ENCODE data around the gene ACAD9.

Gene ACAD9

GRCh38 chr3:128873244-128874022 lies 6.0 kb upstream of the ACAD9 start:
- Histone ChIP-seq H3K27ac (ENCODE audit: low read length, poor library complexity, severe bottlenecking) (no peak overlapping the region), H3K4me2 (ENCODE audit: low read length, poor library complexity, severe bottlenecking) (no peak overlapping the region), H4K8ac (ENCODE audit: low read length) (no peak overlapping the region), H3K4me1 (ENCODE audit: control insufficient read depth, insufficient read depth, low read depth, low read length) (peaks cover 2% of the 10 kb centered on the region), H2BK120ac (ENCODE audit: low read depth, low read length) (no peak overlapping the region), H3K4ac (ENCODE audit: low read depth in 1 of 2, low read length in 2 of 2) (no peak overlapping the region), H3K9ac (ENCODE audit: low read length) (no peak overlapping the region), H3K18ac (ENCODE audit: low read depth in 1 of 2, low read length in 2 of 2) (no peak overlapping the region), H3K79me1 (replicated peaks; ENCODE audit: low read length, poor library complexity, severe bottlenecking) (peaks cover 4% of the 10 kb centered on the region), H2BK12ac (ENCODE audit: low read length in 2 of 2) (no peak overlapping the region), H3K23ac (ENCODE audit: low read length in 2 of 2) (no peak overlapping the region), H2AFZ (ENCODE audit: low read depth, low read length) (no peak overlapping the region), H4K91ac (ENCODE audit: low read length) (no peak overlapping the region), H3K36me3 (ENCODE audit: control insufficient read depth in 1 of 2, insufficient read depth in 2 of 2, low read depth in 1 of 2, low read length in 2 of 2) (no peaks in the 10 kb centered on the region), H2AK5ac (ENCODE audit: low read length, severe bottlenecking) (no peak overlapping the region), H3K14ac (ENCODE audit: low read length in 2 of 2) (no peak overlapping the region), H3K4me3 (ENCODE audit: insufficient read depth in 1 of 2, low read depth in 1 of 2, low read length in 2 of 2) (no peak overlapping the region), H2BK15ac (ENCODE audit: low read depth, poor library complexity, severe bottlenecking) (no peak overlapping the region), H3K9me3 (ENCODE audit: control insufficient read depth, low read length) (no peaks in the 10 kb centered on the region), H3K27me3 (ENCODE audit: control insufficient read depth in 1 of 2, insufficient read depth in 1 of 2, low read length in 2 of 2) (peaks cover 0 to 18% of the 10 kb centered on the region in 2 experiments), H2BK5ac (ENCODE audit: low read depth, low read length, poor library complexity, severe bottlenecking) (no peak overlapping the region)
- WGBS, result 70% methylated on average over 6 of the region's 8 CpGs
- no peak for DNase-seq

DNA sequence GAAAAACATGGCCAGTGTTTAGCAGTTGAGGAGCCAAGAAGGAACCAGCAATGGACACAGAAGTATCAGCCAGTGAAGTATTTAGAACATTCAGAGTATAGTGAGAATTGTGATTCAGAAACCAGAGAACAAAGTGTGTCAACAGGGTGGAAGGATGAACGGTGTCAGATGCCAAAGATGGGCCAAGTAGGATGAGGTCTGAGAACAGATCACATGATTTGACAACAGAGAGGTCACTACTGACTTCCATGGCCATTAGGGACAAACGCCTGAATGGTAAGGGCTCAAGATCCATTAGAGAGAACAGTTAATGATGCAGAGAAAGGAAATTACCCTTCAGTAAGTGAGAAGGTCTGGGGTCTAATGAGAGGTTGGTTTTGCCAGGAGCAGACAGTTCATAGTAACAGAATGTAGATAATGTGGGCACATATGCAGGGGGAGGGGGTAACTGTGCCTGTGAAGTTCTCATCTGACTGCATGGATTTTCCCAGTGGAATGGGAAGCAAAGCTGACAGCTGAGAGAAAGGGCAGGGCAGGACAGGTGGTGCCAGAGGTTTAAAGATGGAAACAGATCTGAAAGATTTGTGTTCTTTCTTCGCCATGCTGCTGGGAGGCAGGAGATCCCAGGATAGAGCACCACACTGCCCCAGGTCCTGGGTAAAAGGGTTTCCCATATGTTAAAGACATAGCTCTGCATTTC lies 4.8 kb upstream of the ACAD9 start:
- H4K91ac ChIP-seq (ENCODE audit: low read length), result no peak overlapping the region
- no peak overlapping the region for H2AFZ ChIP-seq (ENCODE audit: low read depth, low read length)
- H3K9me3 ChIP-seq (ENCODE audit: control insufficient read depth, low read length), result no peaks in the 10 kb centered on the region
- H3K23ac ChIP-seq (ENCODE audit: low read length in 2 of 2), result no peak overlapping the region
- no peak for DNase-seq
- H2BK120ac ChIP-seq (ENCODE audit: low read depth, low read length), result no peak overlapping the region
- no peak overlapping the region for H2BK12ac ChIP-seq (ENCODE audit: low read length in 2 of 2)
- H2AK5ac ChIP-seq (ENCODE audit: low read length, severe bottlenecking), result no peak overlapping the region
- no peak overlapping the region for H3K14ac ChIP-seq (ENCODE audit: low read length in 2 of 2)
- no peak overlapping the region for H3K27ac ChIP-seq (ENCODE audit: low read length, poor library complexity, severe bottlenecking)
- peaks cover 4% of the 10 kb centered on the region for H3K79me1 ChIP-seq (replicated peaks; ENCODE audit: low read length, poor library complexity, severe bottlenecking)
- H3K27me3 ChIP-seq (ENCODE audit: control insufficient read depth in 1 of 2, insufficient read depth in 1 of 2, low read length in 2 of 2), result peaks cover 0 to 18% of the 10 kb centered on the region in 2 experiments
- no peak overlapping the region for H4K8ac ChIP-seq (ENCODE audit: low read length)
- no peak overlapping the region for H2BK15ac ChIP-seq (ENCODE audit: low read depth, poor library complexity, severe bottlenecking)
- no peak overlapping the region for H3K9ac ChIP-seq (ENCODE audit: low read length)
- no peaks in the 10 kb centered on the region for H3K36me3 ChIP-seq (ENCODE audit: control insufficient read depth in 1 of 2, insufficient read depth in 2 of 2, low read depth in 1 of 2, low read length in 2 of 2)
- H3K18ac ChIP-seq (ENCODE audit: low read depth in 1 of 2, low read length in 2 of 2), result no peak overlapping the region
- no peak overlapping the region for H3K4me3 ChIP-seq (ENCODE audit: insufficient read depth in 1 of 2, low read depth in 1 of 2, low read length in 2 of 2)
- WGBS, result 57% methylated on average over 3 of the region's 3 CpGs
- H2BK5ac ChIP-seq (ENCODE audit: low read depth, low read length, poor library complexity, severe bottlenecking), result no peak overlapping the region
- no peak overlapping the region for H3K4ac ChIP-seq (ENCODE audit: low read depth in 1 of 2, low read length in 2 of 2)
- peaks cover 2% of the 10 kb centered on the region for H3K4me1 ChIP-seq (ENCODE audit: control insufficient read depth, insufficient read depth, low read depth, low read length)
- H3K4me2 ChIP-seq (ENCODE audit: low read length, poor library complexity, severe bottlenecking), result no peak overlapping the region

DNA sequence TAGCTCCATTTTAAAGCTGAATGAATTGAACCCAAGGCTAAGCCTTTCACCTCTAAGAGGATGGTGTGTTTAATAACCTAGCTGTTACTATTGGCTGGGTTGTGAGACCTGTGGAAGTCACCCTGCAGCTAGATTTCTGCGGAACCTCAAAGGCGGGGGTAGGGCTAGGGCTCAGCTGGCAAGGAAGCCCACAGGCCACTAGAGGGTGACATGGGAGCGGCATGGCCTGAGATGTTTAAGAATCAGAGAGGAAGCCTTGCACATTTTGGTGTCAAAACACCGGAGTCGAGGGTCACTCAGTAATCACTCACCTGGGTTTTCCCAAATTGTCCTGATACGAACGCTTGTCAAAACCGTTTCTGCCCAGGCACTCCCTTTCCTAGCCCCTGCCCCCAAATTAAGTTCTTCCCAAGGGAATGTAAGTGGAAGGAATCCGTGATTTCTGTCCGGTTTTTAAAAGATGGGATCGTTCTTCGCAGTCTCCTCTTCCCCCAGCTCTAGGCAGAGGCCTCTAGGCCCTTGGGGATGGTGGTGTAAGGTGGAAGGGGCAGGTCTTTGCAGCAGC lies 3.8 kb upstream of the ACAD9 start:
- Histone ChIP-seq H3K79me1 (replicated peaks; ENCODE audit: low read length, poor library complexity, severe bottlenecking) (peaks cover 4% of the 10 kb centered on the region), H2AFZ (ENCODE audit: low read depth, low read length) (no peak overlapping the region), H3K4me3 (ENCODE audit: insufficient read depth in 1 of 2, low read depth in 1 of 2, low read length in 2 of 2) (no peak overlapping the region), H3K9ac (ENCODE audit: low read length) (no peak overlapping the region), H3K4me1 (ENCODE audit: control insufficient read depth, insufficient read depth, low read depth, low read length) (peaks cover 8% of the 10 kb centered on the region), H4K91ac (ENCODE audit: low read length) (no peak overlapping the region), H3K4me2 (ENCODE audit: low read length, poor library complexity, severe bottlenecking) (no peak overlapping the region), H3K4ac (ENCODE audit: low read depth in 1 of 2, low read length in 2 of 2) (peak overlapping the region in 1 of 2 experiments; percentile 25), H2BK120ac (ENCODE audit: low read depth, low read length) (no peak overlapping the region), H3K14ac (ENCODE audit: low read length in 2 of 2) (no peak overlapping the region), H4K8ac (ENCODE audit: low read length) (no peak overlapping the region), H3K27me3 (ENCODE audit: control insufficient read depth in 1 of 2, insufficient read depth in 1 of 2, low read length in 2 of 2) (peaks cover 0 to 18% of the 10 kb centered on the region in 2 experiments), H2BK5ac (ENCODE audit: low read depth, low read length, poor library complexity, severe bottlenecking) (no peak overlapping the region), H2AK5ac (ENCODE audit: low read length, severe bottlenecking) (no peak overlapping the region), H3K9me3 (ENCODE audit: control insufficient read depth, low read length) (no peaks in the 10 kb centered on the region), H2BK15ac (ENCODE audit: low read depth, poor library complexity, severe bottlenecking) (no peak overlapping the region), H3K23ac (ENCODE audit: low read length in 2 of 2) (no peak overlapping the region), H3K27ac (ENCODE audit: low read length, poor library complexity, severe bottlenecking) (no peak overlapping the region), H2BK12ac (ENCODE audit: low read length in 2 of 2) (no peak overlapping the region), H3K36me3 (ENCODE audit: control insufficient read depth in 1 of 2, insufficient read depth in 2 of 2, low read depth in 1 of 2, low read length in 2 of 2) (no peaks in the 10 kb centered on the region), H3K18ac (ENCODE audit: low read depth in 1 of 2, low read length in 2 of 2) (no peak overlapping the region)
- DNase-seq, result peak; percentile 41
- WGBS, result 56% methylated on average over 8 of the region's 12 CpGs

DNA sequence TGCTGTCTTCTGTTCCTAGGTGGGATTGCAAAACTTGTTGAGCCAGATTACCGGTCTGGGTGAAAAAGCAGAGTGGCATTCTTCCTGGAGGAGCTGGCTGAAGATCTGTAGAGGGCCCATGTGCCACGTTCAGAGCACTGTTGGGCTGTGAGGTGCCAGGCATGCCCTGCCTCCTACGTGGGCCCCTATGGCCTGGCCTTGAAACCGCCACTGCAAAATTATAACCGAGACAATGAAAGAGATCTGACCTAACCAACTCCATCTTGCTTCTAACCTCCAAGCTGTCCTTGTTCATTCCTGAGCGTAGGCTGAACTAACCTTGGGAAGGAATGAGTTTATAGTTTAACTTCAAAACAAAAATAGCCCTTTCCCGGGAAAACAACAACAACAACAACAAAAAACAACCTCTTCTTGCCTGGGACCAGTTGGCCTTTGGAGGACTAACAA lies 1.4 kb upstream of the ACAD9 start:
- H3K18ac ChIP-seq (ENCODE audit: low read depth in 1 of 2, low read length in 2 of 2), result no peak overlapping the region
- H3K23ac ChIP-seq (ENCODE audit: low read length in 2 of 2), result no peak overlapping the region
- H2AFZ ChIP-seq (ENCODE audit: low read depth, low read length), result no peak overlapping the region
- H3K4me3 ChIP-seq (ENCODE audit: insufficient read depth in 1 of 2, low read depth in 1 of 2, low read length in 2 of 2), result peak overlapping the region in 1 of 2 experiments; percentile 91
- DNase-seq, result no peak
- no peak overlapping the region for H2BK120ac ChIP-seq (ENCODE audit: low read depth, low read length)
- peaks cover 0 to 18% of the 10 kb centered on the region in 2 experiments for H3K27me3 ChIP-seq (ENCODE audit: control insufficient read depth in 1 of 2, insufficient read depth in 1 of 2, low read length in 2 of 2)
- H2AK5ac ChIP-seq (ENCODE audit: low read length, severe bottlenecking), result peak overlapping the region; percentile 52
- H3K79me1 ChIP-seq (replicated peaks; ENCODE audit: low read length, poor library complexity, severe bottlenecking), result peaks cover 18% of the 10 kb centered on the region
- H3K9ac ChIP-seq (ENCODE audit: low read length), result peak overlapping the region; percentile 96
- peak overlapping the region in 1 of 2 experiments; percentile 32 for H3K4ac ChIP-seq (ENCODE audit: low read depth in 1 of 2, low read length in 2 of 2)
- no peaks in the 10 kb centered on the region for H3K9me3 ChIP-seq (ENCODE audit: control insufficient read depth, low read length)
- H4K8ac ChIP-seq (ENCODE audit: low read length), result peak overlapping the region; percentile 69
- H3K4me1 ChIP-seq (ENCODE audit: control insufficient read depth, insufficient read depth, low read depth, low read length), result peaks cover 9% of the 10 kb centered on the region
- peak overlapping the region in 1 of 2 experiments; percentile 45 for H2BK12ac ChIP-seq (ENCODE audit: low read length in 2 of 2)
- H3K14ac ChIP-seq (ENCODE audit: low read length in 2 of 2), result no peak overlapping the region
- H4K91ac ChIP-seq (ENCODE audit: low read length), result no peak overlapping the region
- peaks cover 0 to 20% of the 10 kb centered on the region in 2 experiments for H3K36me3 ChIP-seq (ENCODE audit: control insufficient read depth in 1 of 2, insufficient read depth in 2 of 2, low read depth in 1 of 2, low read length in 2 of 2)
- 92% methylated on average over 6 of the region's 7 CpGs for WGBS
- H2BK15ac ChIP-seq (ENCODE audit: low read depth, poor library complexity, severe bottlenecking), result no peak overlapping the region
- peak overlapping the region; percentile 67 for H3K4me2 ChIP-seq (ENCODE audit: low read length, poor library complexity, severe bottlenecking)
- no peak overlapping the region for H3K27ac ChIP-seq (ENCODE audit: low read length, poor library complexity, severe bottlenecking)
- H2BK5ac ChIP-seq (ENCODE audit: low read depth, low read length, poor library complexity, severe bottlenecking), result no peak overlapping the region
